B cell (primary cell): Measurements from ENCODE around the gene SSTR4.

ENCODE experiments used
- EZH2 ChIP-seq: IDR thresholded peaks from 2 replicates; pipeline ENCODE4 v1.6.1; 2012; ENCODE audit warnings: borderline replicate concordance, low read depth, mild to moderate bottlenecking, moderate library complexity, low read length; ENCODE audit not compliant: insufficient read depth, poor library complexity, severe bottlenecking
- TF ChIP-seq, protein P1 (sequence below): fragments of 200-600 bp; IDR thresholded peaks from one replicate; pipeline ENCODE4 v1.8.0; 2022; ENCODE audit warnings: antibody characterized with exemption, mild to moderate bottlenecking

DNA sequence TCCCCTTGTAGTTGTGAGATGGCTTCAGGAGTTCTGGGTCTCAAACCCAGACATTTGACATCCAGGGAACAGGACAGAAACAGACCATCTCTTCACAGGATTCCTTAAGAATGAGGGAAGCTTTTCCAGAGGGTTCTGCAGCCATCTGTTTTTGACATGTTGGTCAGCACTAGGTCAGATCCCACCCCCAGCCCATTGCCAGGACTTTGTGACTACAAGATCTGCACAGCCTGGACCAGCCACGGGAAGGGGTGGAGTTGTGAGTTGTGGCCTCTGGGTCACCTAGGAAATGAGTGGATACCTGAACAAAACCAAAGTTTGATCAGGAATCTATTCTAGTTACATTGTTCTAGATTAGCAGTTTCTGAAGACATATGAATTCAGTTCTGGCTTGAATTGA lies 39.2 kb upstream of the SSTR4 start:
- TF ChIP-seq, protein P1, sequence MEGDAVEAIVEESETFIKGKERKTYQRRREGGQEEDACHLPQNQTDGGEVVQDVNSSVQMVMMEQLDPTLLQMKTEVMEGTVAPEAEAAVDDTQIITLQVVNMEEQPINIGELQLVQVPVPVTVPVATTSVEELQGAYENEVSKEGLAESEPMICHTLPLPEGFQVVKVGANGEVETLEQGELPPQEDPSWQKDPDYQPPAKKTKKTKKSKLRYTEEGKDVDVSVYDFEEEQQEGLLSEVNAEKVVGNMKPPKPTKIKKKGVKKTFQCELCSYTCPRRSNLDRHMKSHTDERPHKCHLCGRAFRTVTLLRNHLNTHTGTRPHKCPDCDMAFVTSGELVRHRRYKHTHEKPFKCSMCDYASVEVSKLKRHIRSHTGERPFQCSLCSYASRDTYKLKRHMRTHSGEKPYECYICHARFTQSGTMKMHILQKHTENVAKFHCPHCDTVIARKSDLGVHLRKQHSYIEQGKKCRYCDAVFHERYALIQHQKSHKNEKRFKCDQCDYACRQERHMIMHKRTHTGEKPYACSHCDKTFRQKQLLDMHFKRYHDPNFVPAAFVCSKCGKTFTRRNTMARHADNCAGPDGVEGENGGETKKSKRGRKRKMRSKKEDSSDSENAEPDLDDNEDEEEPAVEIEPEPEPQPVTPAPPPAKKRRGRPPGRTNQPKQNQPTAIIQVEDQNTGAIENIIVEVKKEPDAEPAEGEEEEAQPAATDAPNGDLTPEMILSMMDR = no peak
- no peak for TF ChIP-seq EZH2
